Dedifferentiated amniotic fluid mesenchymal stem cell (primary cell): Measurements from ENCODE around the gene APOL1.

ENCODE experiments used
- DNase-seq: peaks from one replicate; pipeline ENCODE4 v3.0.0-alpha.2; 2016; ENCODE audit errors: extremely low spot score

The APOL1 gene

GRCh38 chr22:36291831-36292740, 39.2 kb downstream of the APOL1 start:
- no peak for DNase-seq

GRCh38 chr22:36292823-36293530, 40.0 kb downstream of the APOL1 start:
- no peak for DNase-seq

GRCh38 chr22:36293606-36294292, 40.8 kb downstream of the APOL1 start:
- no peak for DNase-seq

GRCh38 chr22:36294293-36294620, 41.3 kb downstream of the APOL1 start:
- no peak for DNase-seq

- DNase-seq: no peak
These were observed 41.9 kb downstream of the APOL1 start for GRCh38 chr22:36294801-36295200.

GRCh38 chr22:36295247-36295646, 42.3 kb downstream of the APOL1 start:
- DNase-seq: no peak

- DNase-seq: no peak
These were observed 43.8 kb downstream of the APOL1 start for GRCh38 chr22:36296690-36297089.

GRCh38 chr22:36297568-36297967, 44.6 kb downstream of the APOL1 start:
- DNase-seq: no peak

- no peak for DNase-seq
These were observed 45.2 kb downstream of the APOL1 start for GRCh38 chr22:36298118-36298517.

GRCh38 chr22:36298601-36299000, 45.7 kb downstream of the APOL1 start:
- no peak for DNase-seq

GRCh38 chr22:36299295-36299694, 46.4 kb downstream of the APOL1 start:
- DNase-seq: no peak

GRCh38 chr22:36299911-36300310, 47.0 kb downstream of the APOL1 start:
- DNase-seq: no peak

GRCh38 chr22:36300396-36301212, 47.7 kb downstream of the APOL1 start:
- no peak for DNase-seq

GRCh38 chr22:36301384-36301828, 48.5 kb downstream of the APOL1 start:
- DNase-seq: peak; percentile 32

GRCh38 chr22:36301851-36302250, 48.9 kb downstream of the APOL1 start:
- peak; percentile 30 for DNase-seq

- no peak for DNase-seq
These were observed 49.6 kb downstream of the APOL1 start for GRCh38 chr22:36302439-36303114.

GRCh38 chr22:36303115-36303467, 50.2 kb downstream of the APOL1 start:
- no peak for DNase-seq

GRCh38 chr22:36303874-36304273, 50.9 kb downstream of the APOL1 start:
- DNase-seq: no peak

- DNase-seq: no peak
These were observed 51.5 kb downstream of the APOL1 start for GRCh38 chr22:36304429-36304828.

GRCh38 chr22:36305813-36306212, 52.9 kb downstream of the APOL1 start:
- no peak for DNase-seq

- no peak for DNase-seq
These were observed 53.3 kb downstream of the APOL1 start for GRCh38 chr22:36306227-36306626.
